K562 (cell line): ENCODE data around the gene CYTH1. TPM values are rescaled to one million over a fixed set of nuclear protein-coding genes. Genes with fewer than 3 reads are reported as not detected.

Source experiments
- ATAC-seq: fragments of 200-7000 bp; cut with Tn5 transposase; 3 replicates; pipeline ENCODE4 v1.9.1; 2020; ENCODE audit warnings: moderate library complexity
- BruUV-seq: library from RNA; stranded (reverse); fragments of 400-500 nt; replicated peaks from 2 replicates; lab custom pipeline; 2021; lab: Mats Ljungman, UMichigan
- CTCF ChIA-PET: fragments of 300-600 bp; formaldehyde crosslinking; extraction: SDS; loops from one replicate; lab custom pipeline; 2021; ENCODE audit warnings: low intra/inter-chr PET ratio; lab: Yijun Ruan, JAX
- POLR2A ChIA-PET: fragments of 300-600, 350-650 bp; sonication (Branson Sonifier 250); formaldehyde crosslinking; extraction: SDS; loops from one replicate; lab custom pipeline; 2021; ENCODE audit warnings: antibody characterized with exemption, inconsistent platforms; lab: Yijun Ruan, JAX
- DNase-seq, 4 experiments: peaks; one replicate each; pipeline versions ENCODE4 v3.0.0 to v3.0.0-alpha.2; 2011 to 2018; ENCODE audit warnings: low spot score in 3 of 4, mixed read lengths in 3 of 4; ENCODE audit errors: extremely low read depth in 1 of 4
- FAIRE-seq: peaks from 2 replicates; lab custom pipeline; 2011; peaks lifted over from hg19 to GRCh38; lab: Jason Lieb, UNC
- H2AFZ ChIP-seq: 2 replicates; pipeline ENCODE4 v1.6.0; 2011; ENCODE audit warnings: low read depth, low read length, control low read depth, inconsistent platforms
- H3K27ac ChIP-seq: fragments of 200-600 bp; 3 replicates; pipeline ENCODE4 v1.8.0; 2011; ENCODE audit warnings: low read depth, mild to moderate bottlenecking, control low read depth, inconsistent platforms, low read length, moderate library complexity, mixed read lengths; ENCODE audit errors: extremely low read depth
- H3K27me3 ChIP-seq, 2 experiments: fragments of 300-600 bp in 1 of 2; 2 replicates in 1 of 2; 3 replicates in 1 of 2; pipeline versions ENCODE4 v1.6.0 to v1.8.0; 2011; ENCODE audit warnings: inconsistent platforms in 2 of 2, low read length in 2 of 2, mild to moderate bottlenecking in 1 of 2, mixed read lengths in 1 of 2, moderate library complexity in 1 of 2; ENCODE audit not compliant: control insufficient read depth in 2 of 2, insufficient read depth in 2 of 2
- H3K36me3 ChIP-seq: fragments of 300-600 bp; 3 replicates; pipeline ENCODE4 v1.8.0; 2011; ENCODE audit warnings: mild to moderate bottlenecking, low read length, inconsistent platforms; ENCODE audit not compliant: control insufficient read depth, insufficient read depth
- H3K4me1 ChIP-seq, 2 experiments: fragments of 200-600 bp in 1 of 2; replicated peaks in 1 of 2; 2 replicates in 1 of 2; 3 replicates in 1 of 2; pipeline versions ENCODE4 v1.5.1 to v1.8.0; 2011; ENCODE audit warnings: inconsistent platforms in 2 of 2, low read length in 2 of 2, mild to moderate bottlenecking in 1 of 2, mixed read lengths in 1 of 2, moderate library complexity in 1 of 2; ENCODE audit not compliant: control insufficient read depth in 2 of 2, insufficient read depth in 2 of 2
- H3K4me2 ChIP-seq: 2 replicates; pipeline ENCODE4 v1.6.1; 2011; ENCODE audit warnings: low read length, control low read depth, inconsistent platforms, mixed read lengths; ENCODE audit not compliant: insufficient read depth
- H3K4me3 ChIP-seq: fragments of 200-600 bp; sonication (generic), shearing (Covaris generic); 2 replicates; pipeline ENCODE4 v1.5.1; 2016; ENCODE audit warnings: control low read depth, inconsistent platforms
- H3K79me2 ChIP-seq: fragments of 200-600 bp; 3 replicates; pipeline ENCODE4 v1.8.0; 2011; ENCODE audit warnings: low read length, inconsistent platforms; ENCODE audit not compliant: control insufficient read depth, insufficient read depth
- H3K9ac ChIP-seq, 2 experiments: 2 replicates each; pipeline versions ENCODE4 v1.6.0 to v1.6.1; 2011; ENCODE audit warnings: low read depth in 2 of 2, low read length in 2 of 2, control low read depth in 1 of 2, inconsistent platforms in 1 of 2, mild to moderate bottlenecking in 1 of 2, mixed read lengths in 1 of 2; ENCODE audit not compliant: insufficient read depth in 1 of 2
- H3K9me1 ChIP-seq: one replicate; pipeline ENCODE4 v1.6.0; 2011; ENCODE audit warnings: inconsistent platforms, mild to moderate bottlenecking, low read length, moderate library complexity; ENCODE audit not compliant: control insufficient read depth, insufficient read depth
- H3K9me3 ChIP-seq: replicated peaks from 2 replicates; pipeline ENCODE4 v1.5.1; 2011; ENCODE audit warnings: low read depth, low read length, inconsistent platforms; ENCODE audit not compliant: control insufficient read depth, insufficient read depth
- H4K20me1 ChIP-seq: replicated peaks from 2 replicates; pipeline ENCODE4 v1.6.1; 2011; ENCODE audit warnings: low read length, inconsistent platforms, mixed read lengths; ENCODE audit not compliant: control insufficient read depth, insufficient read depth
- GATAD2A ChIP-seq: fragments of 450-650 bp; IDR thresholded peaks from 2 replicates; pipeline ENCODE4 v1.6.1; 2017
- SMAD4 ChIP-seq: fragments of 250-450 bp; sonication (Bioruptor Pico); conservative IDR thresholded peaks from 2 replicates; pipeline ENCODE4 v1.8.0; 2021; ENCODE audit warnings: inconsistent platforms, mild to moderate bottlenecking, moderate library complexity
- SMARCC2 ChIP-seq: fragments of 450-650 bp; IDR thresholded peaks from 2 replicates; pipeline ENCODE4 v1.6.1; 2017; ENCODE audit warnings: antibody characterized with exemption, moderate library complexity, mild to moderate bottlenecking, low read depth
- ZBTB7A ChIP-seq: IDR thresholded peaks from 2 replicates; pipeline ENCODE4 v1.6.1; 2011; ENCODE audit warnings: low read depth, mild to moderate bottlenecking, low read length, moderate library complexity, borderline replicate concordance; ENCODE audit not compliant: control insufficient read depth
- WGBS: fragments of 100-300 bp; shearing (Covaris generic); methylation state at CpG from one replicate; pipeline ENCODE4 v1.1.6; 2016; ENCODE audit warnings: low coverage, mixed read lengths; ENCODE audit not compliant: insufficient coverage; ENCODE audit errors: missing lambda C conversion rate; 5-methylcytosine and 5-hydroxymethylcytosine counted together
- in situ Hi-C: fragments of 300-500 bp; cut with MboI; formaldehyde crosslinking; loops from 4 replicates; pipeline ENCODE4 v1.15.0; 2018; ENCODE audit warnings: inconsistent platforms, mixed read lengths
- intact Hi-C: fragments of 100-400 bp; cut with micrococcal nuclease; formaldehyde crosslinking; loops from 2 replicates; pipeline ENCODE4 v1.14.2; 2022
- polyA plus RNA-seq, 8 experiments: library from polyadenylated mRNA; depleted of rRNA in 4 of 8; stranded (reverse) in 5 of 8; unstranded in 3 of 8; fragments of >200 nt; fragmentation: Nextera tagmentation in 2 of 8; fragmentation: Illumina TruSeq in 1 of 8; extraction: Ambion mirVana in 2 of 8; extraction: Trizol in 1 of 8; gene quantifications; 2 replicates each; pipeline versions ENCODE4 v1.2.1 to v1.2.3, GENCODE V29; 2011 to 2014; ENCODE audit warnings: inconsistent platforms in 1 of 8, missing spikeins in 1 of 8
- total RNA-seq, 7 experiments: library from RNA; depleted of rRNA in 6 of 7; stranded (reverse); fragments of >200 nt in 6 of 7; fragmentation: Illumina TruSeq in 2 of 7; extraction: Trizol in 2 of 7; gene quantifications; 2 replicates each; pipeline versions ENCODE4 v1.2.1 to v1.2.3, GENCODE V29; 2011 to 2021; ENCODE audit warnings: low replicate concordance in 1 of 7
- TF ChIP-seq, protein P1 (sequence below): fragments of 450-650 bp; formaldehyde crosslinking; IDR thresholded peaks from 2 replicates; pipeline ENCODE4 v1.4.0; 2022; ENCODE audit warnings: missing genetic modification characterization
- TF ChIP-seq, protein P2 (sequence below), 2 experiments: fragments of 450-650 bp in 1 of 2; sonication (generic) in 1 of 2; formaldehyde crosslinking in 1 of 2; IDR thresholded peaks; 2 replicates each; pipeline versions ENCODE4 v1.7.1 to v1.9.0; 2016 to 2022; ENCODE audit warnings: inconsistent platforms in 1 of 2, mild to moderate bottlenecking in 1 of 2, missing genetic modification reagents in 1 of 2

Gene CYTH1
- total and polyA plus RNA-seq, 9 of the 15 experiments (the other 6 are each of a cell fraction or from before 2014, with no cell fraction given): 0.52 to 27.7 (median 16.8) TPM

GRCh38 chr17:78644931-78645351, 137.1 kb downstream of the CYTH1 start (continued):
- TF ChIP-seq GATAD2A: no peak
- TF ChIP-seq, protein P1, sequence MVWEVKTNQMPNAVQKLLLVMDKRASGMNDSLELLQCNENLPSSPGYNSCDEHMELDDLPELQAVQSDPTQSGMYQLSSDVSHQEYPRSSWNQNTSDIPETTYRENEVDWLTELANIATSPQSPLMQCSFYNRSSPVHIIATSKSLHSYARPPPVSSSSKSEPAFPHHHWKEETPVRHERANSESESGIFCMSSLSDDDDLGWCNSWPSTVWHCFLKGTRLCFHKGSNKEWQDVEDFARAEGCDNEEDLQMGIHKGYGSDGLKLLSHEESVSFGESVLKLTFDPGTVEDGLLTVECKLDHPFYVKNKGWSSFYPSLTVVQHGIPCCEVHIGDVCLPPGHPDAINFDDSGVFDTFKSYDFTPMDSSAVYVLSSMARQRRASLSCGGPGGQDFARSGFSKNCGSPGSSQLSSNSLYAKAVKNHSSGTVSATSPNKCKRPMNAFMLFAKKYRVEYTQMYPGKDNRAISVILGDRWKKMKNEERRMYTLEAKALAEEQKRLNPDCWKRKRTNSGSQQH (CRISPR knock-in tag): no peak

DNA sequence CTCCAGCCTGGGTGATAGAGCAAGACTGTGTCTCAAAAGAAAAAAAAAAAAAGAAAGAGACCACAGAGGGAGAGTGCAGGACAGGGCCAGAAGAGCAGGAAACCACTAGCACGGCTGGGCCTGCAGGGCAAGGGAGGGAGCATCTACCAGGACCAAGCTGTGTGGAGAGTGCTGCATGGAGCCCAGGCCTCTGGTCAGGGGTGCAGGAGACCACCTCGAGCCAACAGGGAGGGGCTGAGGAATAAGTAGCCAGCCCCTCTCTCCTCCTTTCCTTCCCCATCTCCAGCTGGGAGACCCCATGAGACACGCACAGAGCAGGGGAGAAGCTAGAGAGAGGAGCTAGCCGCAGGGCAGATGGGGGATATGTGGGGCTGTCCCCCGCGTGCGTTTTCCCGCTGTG, 137.8 kb downstream of the CYTH1 start:
- no peaks in the 10 kb centered on the region for H3K4me1 ChIP-seq
- 7% methylated on average over 7 of the region's 8 CpGs for WGBS
- intact Hi-C loops (no loop called here), in situ Hi-C loops (no loop called here)
- H3K27me3 ChIP-seq: peaks cover 34 to 74% of the 10 kb centered on the region in 2 experiments
- no peak for FAIRE-seq
- ATAC-seq: no peak
- POLR2A ChIA-PET: no interaction called here
- H3K79me2 ChIP-seq: no peaks in the 10 kb centered on the region
- no peaks in the 10 kb centered on the region for H3K36me3 ChIP-seq
- H3K9me3 ChIP-seq: peaks cover 3% of the 10 kb centered on the region; the same call in 1 of the 2 replicates
- no peak overlapping the region for H2AFZ ChIP-seq
- TF ChIP-seq SMARCC2: no peak
- no peak for TF ChIP-seq SMAD4 (CRISPR knock-in tag)
- TF ChIP-seq ZBTB7A: no peak
- TF ChIP-seq, protein P2, sequence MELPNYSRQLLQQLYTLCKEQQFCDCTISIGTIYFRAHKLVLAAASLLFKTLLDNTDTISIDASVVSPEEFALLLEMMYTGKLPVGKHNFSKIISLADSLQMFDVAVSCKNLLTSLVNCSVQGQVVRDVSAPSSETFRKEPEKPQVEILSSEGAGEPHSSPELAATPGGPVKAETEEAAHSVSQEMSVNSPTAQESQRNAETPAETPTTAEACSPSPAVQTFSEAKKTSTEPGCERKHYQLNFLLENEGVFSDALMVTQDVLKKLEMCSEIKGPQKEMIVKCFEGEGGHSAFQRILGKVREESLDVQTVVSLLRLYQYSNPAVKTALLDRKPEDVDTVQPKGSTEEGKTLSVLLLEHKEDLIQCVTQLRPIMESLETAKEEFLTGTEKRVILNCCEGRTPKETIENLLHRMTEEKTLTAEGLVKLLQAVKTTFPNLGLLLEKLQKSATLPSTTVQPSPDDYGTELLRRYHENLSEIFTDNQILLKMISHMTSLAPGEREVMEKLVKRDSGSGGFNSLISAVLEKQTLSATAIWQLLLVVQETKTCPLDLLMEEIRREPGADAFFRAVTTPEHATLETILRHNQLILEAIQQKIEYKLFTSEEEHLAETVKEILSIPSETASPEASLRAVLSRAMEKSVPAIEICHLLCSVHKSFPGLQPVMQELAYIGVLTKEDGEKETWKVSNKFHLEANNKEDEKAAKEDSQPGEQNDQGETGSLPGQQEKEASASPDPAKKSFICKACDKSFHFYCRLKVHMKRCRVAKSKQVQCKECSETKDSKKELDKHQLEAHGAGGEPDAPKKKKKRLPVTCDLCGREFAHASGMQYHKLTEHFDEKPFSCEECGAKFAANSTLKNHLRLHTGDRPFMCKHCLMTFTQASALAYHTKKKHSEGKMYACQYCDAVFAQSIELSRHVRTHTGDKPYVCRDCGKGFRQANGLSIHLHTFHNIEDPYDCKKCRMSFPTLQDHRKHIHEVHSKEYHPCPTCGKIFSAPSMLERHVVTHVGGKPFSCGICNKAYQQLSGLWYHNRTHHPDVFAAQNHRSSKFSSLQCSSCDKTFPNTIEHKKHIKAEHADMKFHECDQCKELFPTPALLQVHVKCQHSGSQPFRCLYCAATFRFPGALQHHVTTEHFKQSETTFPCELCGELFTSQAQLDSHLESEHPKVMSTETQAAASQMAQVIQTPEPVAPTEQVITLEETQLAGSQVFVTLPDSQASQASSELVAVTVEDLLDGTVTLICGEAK (IDR thresholded peaks at IDR 0.05): no peak
- TF ChIP-seq, protein P2 (CRISPR knock-in tag; IDR thresholded peaks at IDR 0.05): no peak
- TF ChIP-seq, all 486 proteins: peak for 0
- H3K9me1 ChIP-seq: no peaks in the 10 kb centered on the region
- H3K4me2 ChIP-seq: no peak overlapping the region
- H3K27ac ChIP-seq: no peak overlapping the region
- no peak overlapping the region for H3K4me3 ChIP-seq
- BruUV-seq: no TSS peak
- no peak overlapping the region for H3K9ac ChIP-seq
- DNase-seq: no peak
- CTCF ChIA-PET: no interaction called here
- peaks cover 15% of the 10 kb centered on the region; the same call in 1 of the 2 replicates for H4K20me1 ChIP-seq
